PC-9 (cell line): ENCODE results near the gene HBG1. TPM values are rescaled to one million over a fixed set of nuclear protein-coding genes. Genes with fewer than 3 reads are reported as not detected.

Experiments used
- BruUV-seq: library from RNA; stranded (reverse); fragments of 400-500 nt; replicated peaks from 2 replicates; lab custom pipeline; 2021; lab: Mats Ljungman, UMichigan
- CTCF ChIA-PET: fragments of 300-600 bp; sonication (Branson Sonifier 250); formaldehyde crosslinking; loops from one replicate; lab custom pipeline; 2022; ENCODE audit warnings: antibody characterized with exemption; lab: Charles Lee
- POLR2A ChIA-PET: fragments of 300-600 bp; sonication (Branson Sonifier 250); formaldehyde crosslinking; loops from one replicate; lab custom pipeline; 2022; ENCODE audit warnings: antibody characterized with exemption; ENCODE audit not compliant: unreplicated experiment; lab: Charles Lee
- DNase-seq, 2 experiments: peaks; one replicate each; pipeline versions ENCODE4 v3.0.0 to v3.0.0-alpha.2; 2015 to 2022; ENCODE audit warnings: mixed read lengths in 1 of 2
- H2AFZ ChIP-seq: fragments of 200-600 bp; sonication (generic); 2 replicates; pipeline ENCODE4 v1.8.1; 2017; ENCODE audit warnings: antibody characterized with exemption
- H3F3A ChIP-seq: fragments of 200-600 bp; sonication (generic); 2 replicates; pipeline ENCODE4 v1.8.1; 2017; ENCODE audit warnings: antibody characterized with exemption, mild to moderate bottlenecking, low read depth; ENCODE audit not compliant: insufficient read depth
- H3K27ac ChIP-seq: fragments of 200-600 bp; sonication (generic); 2 replicates; pipeline ENCODE4 v1.6.1; 2016; ENCODE audit warnings: mixed run types
- H3K27me3 ChIP-seq: fragments of 200-600 bp; sonication (generic); 2 replicates; pipeline ENCODE4 v1.6.1; 2016; ENCODE audit warnings: low read depth, mixed run types; ENCODE audit not compliant: insufficient read depth
- H3K36me3 ChIP-seq: fragments of 200-600 bp; sonication (generic); 2 replicates; pipeline ENCODE4 v1.6.1; 2016; ENCODE audit warnings: low read depth, mixed run types
- H3K4me1 ChIP-seq: fragments of 200-600 bp; sonication (generic); replicated peaks from 2 replicates; pipeline ENCODE4 v1.6.1; 2016; ENCODE audit warnings: mixed run types; ENCODE audit not compliant: insufficient read depth
- H3K4me2 ChIP-seq: fragments of 200-600 bp; sonication (generic); 2 replicates; pipeline ENCODE4 v1.6.1; 2017; ENCODE audit warnings: mixed run types
- H3K4me3 ChIP-seq: fragments of 200-600 bp; sonication (generic); 2 replicates; pipeline ENCODE4 v1.6.1; 2016; ENCODE audit warnings: mixed run types
- H3K79me2 ChIP-seq: fragments of 200-600 bp; sonication (generic); 2 replicates; pipeline ENCODE4 v1.6.1; 2017; ENCODE audit warnings: low read depth, mixed run types
- H3K9me2 ChIP-seq: fragments of 200-600 bp; sonication (generic); 2 replicates; pipeline ENCODE4 v1.8.1; 2017; ENCODE audit warnings: mild to moderate bottlenecking; ENCODE audit not compliant: insufficient read depth
- H3K9me3 ChIP-seq: fragments of 200-600 bp; sonication (generic); 2 replicates; pipeline ENCODE4 v1.8.1; 2016; ENCODE audit warnings: low read depth; ENCODE audit not compliant: insufficient read depth
- H4K20me1 ChIP-seq: fragments of 200-600 bp; sonication (generic); 2 replicates; pipeline ENCODE4 v1.8.1; 2017; ENCODE audit not compliant: insufficient read depth
- EZH2 ChIP-seq: fragments of 200-600 bp; sonication (generic); IDR thresholded peaks from 2 replicates; pipeline ENCODE4 v1.8.0; 2017; ENCODE audit warnings: antibody characterized with exemption, low read depth
- intact Hi-C: fragments of 100-400 bp; cut with micrococcal nuclease; formaldehyde crosslinking; loops from one replicate; pipeline ENCODE4 v1.10.0; 2022; ENCODE audit not compliant: unreplicated experiment
- total RNA-seq: library from RNA; stranded (reverse); gene quantifications from 2 replicates; pipeline ENCODE4 v1.2.3, GENCODE V29; 2021
- TF ChIP-seq, protein P1 (sequence below): fragments of 200-600 bp; sonication (generic); conservative IDR thresholded peaks from 2 replicates; pipeline ENCODE4 v1.6.1; 2017; ENCODE audit warnings: mixed run types, antibody characterized with exemption, mild to moderate bottlenecking, moderate library complexity

The HBG1 gene
- total RNA-seq, 1 experiment from 2014 or later, result not detected

DNA sequence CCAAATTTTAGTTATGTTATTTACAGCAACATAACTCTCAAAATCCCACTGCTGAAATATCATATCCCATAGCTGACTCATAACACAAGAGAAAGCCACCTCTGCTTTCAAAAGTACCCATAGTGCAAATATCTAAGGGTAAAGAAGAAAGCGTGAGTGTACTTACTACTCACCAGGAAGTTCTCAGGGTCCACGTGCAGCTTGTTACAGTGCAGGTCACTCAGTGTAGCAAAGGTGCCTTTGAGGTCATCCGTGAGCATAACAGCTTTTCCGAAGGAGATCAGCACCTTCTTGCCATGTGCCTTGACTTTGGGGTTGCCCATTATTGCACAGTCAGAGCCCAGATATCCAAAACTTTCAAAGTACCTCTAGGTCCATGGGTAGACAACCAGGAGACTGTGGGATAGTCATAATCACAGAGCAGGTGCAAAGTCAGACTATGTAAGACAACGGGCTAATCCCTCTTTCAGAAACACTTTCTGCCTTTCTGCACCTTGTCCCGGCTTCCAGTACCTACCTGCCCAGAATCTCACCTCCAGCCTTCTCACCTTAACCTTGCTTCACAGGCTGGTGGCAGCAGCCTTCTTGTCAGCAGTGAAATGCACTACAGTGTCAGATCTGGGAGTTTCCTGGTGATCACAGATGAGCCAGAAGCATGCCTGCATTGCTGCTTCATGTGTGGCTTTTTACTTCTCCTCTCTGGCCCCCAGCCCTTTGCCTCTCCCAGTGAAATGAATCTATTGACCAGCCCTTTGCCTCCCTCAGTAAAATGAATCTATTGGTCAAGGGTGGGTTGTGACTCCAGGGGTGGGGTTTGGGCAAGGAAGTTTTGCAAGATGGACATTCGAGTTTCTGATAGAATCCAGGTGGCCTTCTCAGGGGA, 6.5 kb downstream of the HBG1 start:
- no peak for DNase-seq
- POLR2A ChIA-PET, result no interaction called here
- Histone ChIP-seq H4K20me1 (no peaks in the 10 kb centered on the region), H3K9me2 (no peaks in the 10 kb centered on the region), H3K27ac (no peak overlapping the region), H3F3A (no peaks in the 10 kb centered on the region), H3K79me2 (no peaks in the 10 kb centered on the region), H2AFZ (no peak overlapping the region), H3K4me2 (no peak overlapping the region), H3K36me3 (no peaks in the 10 kb centered on the region), H3K27me3 (no peaks in the 10 kb centered on the region), H3K9me3 (no peaks in the 10 kb centered on the region), H3K4me3 (no peak overlapping the region), H3K4me1 (no peaks in the 10 kb centered on the region)
- TF ChIP-seq EZH2, result no peak
- TF ChIP-seq, protein P1, sequence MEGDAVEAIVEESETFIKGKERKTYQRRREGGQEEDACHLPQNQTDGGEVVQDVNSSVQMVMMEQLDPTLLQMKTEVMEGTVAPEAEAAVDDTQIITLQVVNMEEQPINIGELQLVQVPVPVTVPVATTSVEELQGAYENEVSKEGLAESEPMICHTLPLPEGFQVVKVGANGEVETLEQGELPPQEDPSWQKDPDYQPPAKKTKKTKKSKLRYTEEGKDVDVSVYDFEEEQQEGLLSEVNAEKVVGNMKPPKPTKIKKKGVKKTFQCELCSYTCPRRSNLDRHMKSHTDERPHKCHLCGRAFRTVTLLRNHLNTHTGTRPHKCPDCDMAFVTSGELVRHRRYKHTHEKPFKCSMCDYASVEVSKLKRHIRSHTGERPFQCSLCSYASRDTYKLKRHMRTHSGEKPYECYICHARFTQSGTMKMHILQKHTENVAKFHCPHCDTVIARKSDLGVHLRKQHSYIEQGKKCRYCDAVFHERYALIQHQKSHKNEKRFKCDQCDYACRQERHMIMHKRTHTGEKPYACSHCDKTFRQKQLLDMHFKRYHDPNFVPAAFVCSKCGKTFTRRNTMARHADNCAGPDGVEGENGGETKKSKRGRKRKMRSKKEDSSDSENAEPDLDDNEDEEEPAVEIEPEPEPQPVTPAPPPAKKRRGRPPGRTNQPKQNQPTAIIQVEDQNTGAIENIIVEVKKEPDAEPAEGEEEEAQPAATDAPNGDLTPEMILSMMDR, result no peak
- CTCF ChIA-PET, result no interaction called here
- intact Hi-C loops, result no loop called here
- BruUV-seq, result no TSS peak

- Histone ChIP-seq H3K36me3 (no peaks in the 10 kb centered on the region), H3K27ac (no peak overlapping the region), H3K4me2 (no peak overlapping the region), H3K9me2 (no peaks in the 10 kb centered on the region), H2AFZ (no peak overlapping the region), H3K4me3 (no peak overlapping the region), H3K9me3 (no peaks in the 10 kb centered on the region), H3K4me1 (no peaks in the 10 kb centered on the region), H3K79me2 (no peaks in the 10 kb centered on the region), H4K20me1 (no peaks in the 10 kb centered on the region), H3F3A (no peaks in the 10 kb centered on the region), H3K27me3 (no peaks in the 10 kb centered on the region)
- intact Hi-C loops, result no loop called here
- ChIA-PET POLR2A (no interaction called here), CTCF (no interaction called here)
- no peak for DNase-seq
- no TSS peak for BruUV-seq
- no peak for TF ChIP-seq EZH2
- TF ChIP-seq, protein P1, result no peak
Measured at GRCh38 chr11:5242208-5242607, 7.4 kb downstream of the HBG1 start.

GRCh38 chr11:5241458-5241857, 8.2 kb downstream of the HBG1 start:
- BruUV-seq, result no TSS peak
- no peaks in the 10 kb centered on the region for H3K27me3 ChIP-seq
- no peak for DNase-seq
- no peaks in the 10 kb centered on the region for H3K36me3 ChIP-seq
- no peaks in the 10 kb centered on the region for H3K9me3 ChIP-seq
- POLR2A ChIA-PET, result no interaction called here
- CTCF ChIA-PET, result no interaction called here
- no peak overlapping the region for H3K4me3 ChIP-seq
- no peaks in the 10 kb centered on the region for H3K79me2 ChIP-seq
- TF ChIP-seq, protein P1, result no peak
- TF ChIP-seq EZH2, result no peak
- intact Hi-C loops, result no loop called here
- H3K4me2 ChIP-seq, result no peak overlapping the region
- no peaks in the 10 kb centered on the region for H3K9me2 ChIP-seq
- H3K27ac ChIP-seq, result no peak overlapping the region
- no peaks in the 10 kb centered on the region for H3K4me1 ChIP-seq
- no peaks in the 10 kb centered on the region for H4K20me1 ChIP-seq
- no peak overlapping the region for H2AFZ ChIP-seq
- no peaks in the 10 kb centered on the region for H3F3A ChIP-seq
